Coronary artery (tissue), 2 donors: ENCODE data around the gene KCTD19.
A peak's percentile ranks its signal among the peaks of the same experiment; 100 is the strongest.

ENCODE experiments used
- DNase-seq: peaks from one replicate; pipeline ENCODE4 v3.0.0-alpha.2; 2017; ENCODE audit warnings: low spot score
- H3K27ac ChIP-seq, 2 donors: fragments of 200-600 bp; sonication (generic); one replicate each; pipeline ENCODE4 v1.5.1; 2016 to 2019
- H3K4me3 ChIP-seq: fragments of 200-600 bp; sonication (generic); 2 replicates; pipeline ENCODE4 v1.5.1; 2016; ENCODE audit warnings: mild to moderate bottlenecking, moderate library complexity
- CTCF ChIP-seq: fragments of 200-600 bp; sonication (generic); IDR thresholded peaks from one replicate; pipeline ENCODE4 v1.5.1; 2019; ENCODE audit warnings: antibody characterized with exemption

The KCTD19 gene

GRCh38 chr16:67326115-67326471, 448 bp downstream of the KCTD19 start:
- Histone ChIP-seq H3K4me3 (peak overlapping the region; percentile 73), H3K27ac (no peak overlapping the region)
- DNase-seq: no peak
- no peak for TF ChIP-seq CTCF

- Histone ChIP-seq H3K4me3 (no peak overlapping the region), H3K27ac (no peak overlapping the region)
- TF ChIP-seq CTCF: no peak
- DNase-seq: no peak
These were observed 8.7 kb downstream of the KCTD19 start for GRCh38 chr16:67317853-67318252.

GRCh38 chr16:67312719-67313118, 13.8 kb downstream of the KCTD19 start:
- no peak overlapping the region for H3K4me3 ChIP-seq
- DNase-seq: no peak
- H3K27ac ChIP-seq: no peak overlapping the region
- TF ChIP-seq CTCF: no peak

GRCh38 chr16:67311607-67312488, 14.7 kb downstream of the KCTD19 start:
- DNase-seq: no peak
- no peak overlapping the region for H3K4me3 ChIP-seq
- H3K27ac ChIP-seq: peak overlapping the region in 1 of 2 donors; percentile 71
- TF ChIP-seq CTCF: no peak

- no peak overlapping the region for H3K4me3 ChIP-seq
- no peak for DNase-seq
- H3K27ac ChIP-seq: no peak overlapping the region
- no peak for TF ChIP-seq CTCF
These were observed 16.0 kb downstream of the KCTD19 start for GRCh38 chr16:67310561-67310960.

GRCh38 chr16:67305216-67306071, 21.1 kb downstream of the KCTD19 start:
- no peak overlapping the region for H3K4me3 ChIP-seq
- TF ChIP-seq CTCF: no peak
- DNase-seq: no peak

More at GRCh38 chr16:67305216-67306071, 21.1 kb downstream of the KCTD19 start:
- H3K27ac ChIP-seq: no peak overlapping the region
